Vagina (tissue), 2 donors: ENCODE measurements around the gene TMEM163.

Experiments
- POLR2A ChIP-seq, 2 donors: fragments of 450-650 bp; IDR thresholded peaks; one replicate each; pipeline ENCODE4 v1.6.1; 2017; ENCODE audit warnings: antibody characterized with exemption in 2 of 2, mild to moderate bottlenecking in 2 of 2, moderate library complexity in 2 of 2
- POLR2AphosphoS5 ChIP-seq, 2 donors: sonication (generic); formaldehyde crosslinking; IDR thresholded peaks; one replicate each; pipeline ENCODE4 v1.9.0; 2017; ENCODE audit warnings: antibody characterized with exemption in 2 of 2, mild to moderate bottlenecking in 2 of 2, low read depth in 1 of 2; ENCODE audit not compliant: insufficient read depth in 1 of 2
- TF ChIP-seq, protein P1 (sequence below), 3 experiments: fragments of 450-650 bp in 2 of 3; fragments of 200-600 bp in 1 of 3; sonication (generic) in 1 of 3; IDR thresholded peaks; one replicate each; pipeline ENCODE4 v1.5.1; 2017 to 2019; ENCODE audit warnings: antibody characterized with exemption in 3 of 3, mild to moderate bottlenecking in 2 of 3, moderate library complexity in 2 of 3

DNA sequence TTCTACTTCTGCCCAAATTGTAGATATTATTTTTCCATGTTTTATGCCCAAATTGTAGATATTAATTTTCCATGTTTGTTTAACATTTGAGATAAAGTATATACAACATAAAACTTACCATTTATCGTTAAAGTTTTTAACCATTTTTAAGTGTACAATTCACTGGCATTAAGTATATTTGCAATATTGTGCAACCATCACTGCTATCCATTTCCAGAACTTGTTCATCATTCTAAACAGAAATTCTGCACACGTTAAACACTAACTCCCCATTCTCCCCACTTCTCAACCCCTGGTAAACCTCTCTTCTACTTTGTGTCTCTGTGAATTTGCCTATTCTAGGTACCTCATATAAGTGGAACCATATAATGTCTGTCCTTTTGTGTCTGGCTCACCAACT lies 302.8 kb downstream of the TMEM163 start:
- TF ChIP-seq, protein P1, sequence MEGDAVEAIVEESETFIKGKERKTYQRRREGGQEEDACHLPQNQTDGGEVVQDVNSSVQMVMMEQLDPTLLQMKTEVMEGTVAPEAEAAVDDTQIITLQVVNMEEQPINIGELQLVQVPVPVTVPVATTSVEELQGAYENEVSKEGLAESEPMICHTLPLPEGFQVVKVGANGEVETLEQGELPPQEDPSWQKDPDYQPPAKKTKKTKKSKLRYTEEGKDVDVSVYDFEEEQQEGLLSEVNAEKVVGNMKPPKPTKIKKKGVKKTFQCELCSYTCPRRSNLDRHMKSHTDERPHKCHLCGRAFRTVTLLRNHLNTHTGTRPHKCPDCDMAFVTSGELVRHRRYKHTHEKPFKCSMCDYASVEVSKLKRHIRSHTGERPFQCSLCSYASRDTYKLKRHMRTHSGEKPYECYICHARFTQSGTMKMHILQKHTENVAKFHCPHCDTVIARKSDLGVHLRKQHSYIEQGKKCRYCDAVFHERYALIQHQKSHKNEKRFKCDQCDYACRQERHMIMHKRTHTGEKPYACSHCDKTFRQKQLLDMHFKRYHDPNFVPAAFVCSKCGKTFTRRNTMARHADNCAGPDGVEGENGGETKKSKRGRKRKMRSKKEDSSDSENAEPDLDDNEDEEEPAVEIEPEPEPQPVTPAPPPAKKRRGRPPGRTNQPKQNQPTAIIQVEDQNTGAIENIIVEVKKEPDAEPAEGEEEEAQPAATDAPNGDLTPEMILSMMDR (IDR thresholded peaks at IDR 0.05): no peak
- TF ChIP-seq POLR2A (IDR thresholded peaks at IDR 0.05) (no peak), POLR2AphosphoS5 (IDR thresholded peaks at IDR 0.05; ENCODE audit: insufficient read depth in 1 of 2, low read depth in 1 of 2) (no peak)
